Measurements from ENCODE around the gene DAB2.
A peak's percentile ranks its signal among the peaks of the same experiment; 100 is the strongest.
"Not testable (repeated sequence)": the region's sequence is repeated elsewhere in the genome, so short reads cannot be mapped to it uniquely, and the experiment has no call there.

The DAB2 gene

DNA sequence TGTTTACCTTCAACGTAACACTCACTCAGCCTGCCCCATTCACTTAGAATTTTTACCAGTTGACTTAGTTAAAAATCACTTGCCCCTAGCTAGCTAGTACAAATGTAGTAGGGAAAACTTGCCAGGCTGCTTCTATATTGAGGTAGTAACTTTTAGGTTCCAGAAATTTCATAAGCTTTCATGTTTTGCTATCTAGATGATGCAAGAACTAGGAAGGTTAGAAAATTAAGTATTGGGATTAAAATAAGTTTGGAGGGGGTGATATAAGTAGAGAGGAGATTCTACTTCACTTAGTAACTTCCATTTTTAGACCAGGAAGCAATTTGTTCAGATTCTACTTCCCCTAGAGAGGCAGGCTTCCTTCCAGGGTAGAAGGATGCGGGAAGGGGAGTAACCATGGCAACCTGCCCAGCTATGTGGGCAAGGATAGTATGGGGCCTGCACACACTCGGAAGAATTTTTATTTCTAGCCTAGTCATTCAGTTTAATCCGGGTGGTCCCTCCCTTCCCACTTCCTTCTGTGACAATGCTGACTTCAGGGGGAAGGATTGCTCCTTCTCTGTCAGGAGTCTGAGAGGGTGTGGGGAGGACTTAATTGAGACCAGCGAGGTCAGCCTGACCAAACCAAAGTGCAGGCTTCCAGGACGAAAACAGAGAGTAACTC is 4.2 kb downstream of the DAB2 start:
- DNase-seq (ENCODE audit: low spot score), result peak; percentile 78

DNA sequence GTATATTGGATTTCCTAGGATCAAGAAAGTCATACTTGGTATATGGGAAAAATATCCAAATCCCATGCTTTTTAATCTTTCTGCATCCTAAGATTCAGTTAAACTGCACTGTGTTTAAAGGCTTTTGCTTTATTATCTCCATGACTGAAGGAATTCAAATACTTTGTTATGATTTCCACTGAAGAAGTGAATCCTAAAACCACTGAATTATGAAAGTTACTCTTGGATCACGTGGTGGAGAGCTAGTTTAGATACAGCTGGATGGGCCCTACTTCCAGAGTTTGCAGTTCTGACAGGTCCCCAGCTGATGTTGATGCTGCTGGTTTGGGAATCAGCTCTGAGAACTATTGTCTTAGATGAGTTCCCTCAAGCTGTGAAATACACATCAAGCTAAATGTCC is 5.0 kb downstream of the DAB2 start:
- DNase-seq (ENCODE audit: low spot score), result no peak

DNA sequence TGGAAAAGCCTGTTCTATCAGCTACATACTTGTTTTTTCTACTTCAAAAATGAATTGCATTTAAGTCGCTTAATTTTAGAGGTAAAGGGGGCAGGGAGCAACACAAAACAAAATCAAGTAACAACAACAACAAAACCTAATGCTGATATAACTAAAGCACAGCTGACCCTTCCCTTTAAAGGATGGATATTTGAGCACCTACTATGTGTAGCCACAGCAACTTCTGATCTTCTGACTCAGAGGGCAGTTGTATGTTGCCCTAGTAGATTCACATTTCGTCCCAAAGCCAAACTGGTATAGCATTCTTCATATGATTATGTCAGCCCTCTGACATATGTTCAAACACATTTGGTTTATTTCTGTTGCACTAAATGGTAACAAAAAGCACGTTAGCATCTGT is 6.8 kb downstream of the DAB2 start:
- no peak for DNase-seq (ENCODE audit: low spot score)

DNA sequence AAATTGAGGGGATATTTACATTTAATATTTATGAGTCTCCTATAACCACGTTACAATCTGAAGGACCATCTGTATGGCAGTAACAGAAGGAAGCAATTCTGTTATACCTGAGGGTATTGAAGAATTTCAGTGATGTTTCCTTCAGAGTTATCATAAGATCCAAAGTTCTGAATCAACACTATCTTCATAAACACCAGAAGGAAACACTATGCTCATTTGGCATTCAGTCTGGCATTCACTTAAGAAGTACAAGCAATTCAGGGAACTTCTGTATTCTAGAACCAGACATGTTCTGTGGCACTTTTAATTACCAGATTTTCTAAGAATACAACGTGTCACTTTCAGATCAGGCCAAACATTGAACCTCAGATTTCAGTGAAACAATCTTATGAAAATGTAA is 9.6 kb downstream of the DAB2 start:
- DNase-seq (ENCODE audit: low spot score), result no peak

DNA sequence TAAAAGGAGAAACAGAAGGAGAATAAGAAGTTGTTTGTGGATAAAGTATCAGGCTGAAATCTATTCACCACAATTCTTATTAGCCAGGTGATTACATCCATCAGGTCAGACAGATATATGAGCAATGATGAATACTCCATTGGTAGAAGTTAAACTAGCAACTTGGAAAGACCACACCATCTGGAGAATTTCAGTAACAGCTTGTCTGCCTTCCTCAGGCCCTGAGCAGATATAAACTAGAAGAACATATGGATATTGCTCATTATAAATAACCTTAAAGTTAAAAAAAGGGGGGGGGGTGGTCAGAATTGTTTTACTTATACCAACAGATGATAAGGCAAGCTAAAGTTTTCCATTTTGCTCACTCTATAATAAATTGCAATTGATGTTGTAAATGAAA is 10.4 kb downstream of the DAB2 start:
- no peak for DNase-seq (ENCODE audit: low spot score)

DNA sequence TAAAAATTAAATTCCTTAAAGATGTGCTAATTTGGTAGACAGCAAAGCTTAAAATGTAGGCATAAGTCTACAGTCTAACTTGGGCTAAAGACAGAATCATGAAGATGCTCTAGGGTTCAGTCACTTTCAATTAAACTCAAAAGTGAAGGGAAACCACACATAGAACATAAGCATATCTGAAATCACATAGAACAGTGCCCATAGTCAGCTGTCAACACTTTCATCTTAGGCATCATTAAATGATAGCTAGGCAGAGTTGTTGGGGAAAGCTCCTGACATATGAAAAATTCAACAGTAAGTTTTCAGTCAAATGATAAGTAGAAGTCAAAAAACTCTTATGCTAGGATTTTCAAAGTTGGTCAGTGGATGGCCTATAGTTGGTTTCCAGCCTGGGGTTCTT is 11.0 kb downstream of the DAB2 start:
- no peak for DNase-seq (ENCODE audit: low spot score)

DNA sequence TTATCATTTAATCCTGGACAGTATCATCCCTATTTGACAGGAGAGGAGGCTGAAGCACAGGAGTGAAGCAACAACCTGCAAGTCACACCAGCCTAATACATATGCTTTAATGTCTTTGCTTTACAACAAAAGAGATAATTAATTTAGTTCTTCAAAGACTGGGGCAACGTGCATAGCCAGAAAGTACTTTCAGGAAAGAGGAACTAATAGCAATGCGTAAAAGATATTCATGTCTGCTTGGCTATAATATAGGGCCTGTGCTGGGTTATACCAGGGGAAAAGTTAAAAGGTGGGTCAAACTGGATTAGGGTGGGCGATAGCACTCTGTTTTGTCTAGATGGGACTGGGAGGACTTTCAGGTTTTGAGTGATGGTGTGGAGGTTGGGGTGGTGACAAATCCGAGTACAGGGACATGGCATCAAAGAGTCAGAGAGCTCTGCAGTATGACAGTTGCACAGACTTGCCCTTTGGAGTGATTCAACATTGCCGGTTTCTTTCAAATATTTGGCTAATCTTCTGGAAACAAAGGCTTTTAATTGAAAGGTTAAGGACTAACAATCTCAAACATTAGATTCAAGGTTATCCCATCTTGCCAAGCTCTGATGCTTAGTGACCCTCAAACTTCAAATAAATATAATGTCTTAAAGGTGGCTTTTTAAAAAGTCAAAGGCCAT is 11.9 kb downstream of the DAB2 start:
- no peak for DNase-seq (ENCODE audit: low spot score)

DNA sequence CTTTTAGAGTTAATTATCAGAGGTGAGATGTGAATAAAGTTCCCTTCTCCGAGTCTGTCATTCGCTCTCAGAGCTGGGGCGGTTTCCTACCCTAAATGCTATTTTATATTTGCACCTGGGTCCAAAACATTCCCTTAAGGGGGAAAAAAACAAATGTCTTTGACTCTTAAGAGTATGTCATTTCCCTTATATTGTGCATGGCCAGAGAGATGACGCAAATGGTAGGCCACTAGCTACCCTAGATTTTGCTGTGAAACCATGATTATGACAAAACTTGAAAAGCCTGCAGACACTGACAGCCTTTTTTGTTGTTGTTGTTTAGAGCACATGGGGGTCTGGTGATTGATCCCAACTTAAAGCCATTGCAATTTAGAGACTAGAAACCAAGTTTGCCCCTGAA is 12.8 kb downstream of the DAB2 start:
- no peak for DNase-seq (ENCODE audit: low spot score)

DNA sequence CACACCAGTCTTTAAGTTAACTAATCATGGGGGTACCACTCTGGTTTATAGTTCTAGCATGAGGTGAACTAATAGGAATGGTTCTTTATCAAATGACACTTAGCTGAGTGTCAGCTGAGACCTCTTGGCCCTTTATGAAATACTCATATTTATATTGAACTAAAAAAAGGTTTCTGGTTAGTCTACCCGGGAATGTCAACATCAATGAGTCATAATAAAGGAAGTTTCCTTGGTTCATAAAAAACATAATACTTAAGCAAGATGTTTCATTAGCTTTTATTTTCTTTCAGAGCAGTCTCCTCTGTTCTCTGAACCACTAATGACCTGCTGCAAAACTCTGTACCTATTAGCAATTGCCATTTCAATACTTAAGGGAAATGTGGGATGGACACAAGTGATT is 13.7 kb downstream of the DAB2 start:
- no peak for DNase-seq (ENCODE audit: low spot score)

DNA sequence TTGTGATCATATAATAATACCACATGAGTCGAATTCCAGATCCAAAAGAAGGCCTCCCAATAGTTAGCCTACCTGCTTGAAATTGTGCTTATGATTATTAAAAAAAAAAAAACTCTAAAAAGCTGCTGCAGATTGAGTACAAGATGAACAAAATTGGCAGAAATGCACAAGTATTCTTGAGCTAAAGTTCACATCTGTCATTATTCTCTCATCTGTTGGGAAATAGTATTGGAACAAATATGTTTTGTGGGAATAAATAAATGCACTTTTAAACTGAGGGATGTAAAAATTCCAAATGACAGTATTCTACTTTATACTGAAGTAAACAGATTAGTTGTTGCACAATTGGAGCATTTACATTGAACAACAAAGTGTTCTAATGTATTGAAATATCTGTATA is 15.7 kb downstream of the DAB2 start:
- DNase-seq (ENCODE audit: low spot score), result no peak

DNA sequence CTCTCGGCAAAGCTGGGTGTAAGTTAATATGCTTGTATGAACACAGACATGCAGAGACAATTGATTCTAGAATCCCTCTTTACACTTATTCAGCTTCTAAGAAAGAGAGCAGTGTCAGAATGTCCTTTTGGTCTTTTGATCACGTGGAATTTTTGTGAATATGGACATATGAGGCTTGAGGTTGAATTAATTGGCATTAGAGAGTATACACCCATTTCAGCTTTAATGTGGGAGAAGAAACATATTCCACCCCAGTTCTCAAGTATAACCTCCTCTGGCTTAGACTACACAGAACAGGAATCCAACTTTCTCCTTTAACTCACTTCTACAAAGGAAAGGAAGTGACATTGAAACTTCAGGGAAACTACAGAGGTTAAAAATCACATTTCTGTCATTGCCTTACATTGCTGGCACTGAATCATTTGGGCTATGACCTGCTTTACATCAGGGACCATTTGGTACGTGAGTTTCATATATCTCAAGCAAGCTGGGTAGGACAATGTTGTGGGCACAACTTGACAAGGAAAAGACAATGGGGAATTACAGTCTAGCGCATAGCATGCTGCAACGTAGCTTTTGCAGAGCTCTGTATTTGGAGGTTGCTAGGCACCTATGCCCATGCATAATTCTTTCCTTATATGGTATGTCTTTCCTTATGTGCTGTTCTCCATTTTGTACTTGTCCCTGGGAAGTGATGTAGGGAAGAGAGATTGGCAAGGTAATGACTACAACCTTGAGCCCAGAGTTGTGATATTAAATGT is 19.5 kb downstream of the DAB2 start:
- DNase-seq (ENCODE audit: low spot score), result no peak

DNA sequence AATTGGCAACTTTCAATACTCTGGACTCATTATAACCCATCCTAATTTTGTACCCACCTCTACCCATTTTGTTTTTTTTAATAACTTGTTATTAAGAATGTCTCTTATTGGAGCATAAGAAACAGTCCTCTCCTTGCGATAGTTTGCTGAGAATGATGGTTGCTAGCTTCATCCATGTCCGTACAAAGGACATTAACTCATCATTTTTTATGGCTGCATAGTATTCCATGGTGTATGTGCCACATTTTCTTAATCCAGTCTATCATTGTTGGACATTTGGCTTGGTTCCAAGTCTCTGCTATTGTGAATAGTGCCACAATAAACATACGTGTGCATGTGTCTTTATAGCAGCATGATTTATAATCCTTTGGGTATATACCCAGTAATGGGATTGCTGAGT is 21.0 kb downstream of the DAB2 start:
- DNase-seq (ENCODE audit: low spot score), result not testable (repeated sequence)

DNA sequence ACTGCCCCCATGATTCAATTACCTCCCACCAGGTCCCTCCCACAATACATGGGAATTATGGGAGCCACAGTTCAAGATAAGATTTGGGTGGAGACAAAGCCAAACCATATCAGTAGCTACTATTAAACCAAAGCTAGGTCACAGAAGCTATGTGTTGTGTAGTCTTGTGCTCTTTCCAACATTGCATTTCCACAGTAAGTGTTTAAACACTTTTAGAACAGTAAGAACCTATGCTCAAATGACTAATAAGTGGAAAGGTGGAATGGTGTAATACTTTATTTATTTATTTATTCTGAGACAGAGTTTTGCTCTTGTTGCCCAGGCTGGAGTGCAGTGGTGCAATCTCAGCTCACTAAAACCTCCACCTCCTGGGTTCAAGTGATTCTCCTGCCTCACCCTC is 22.6 kb downstream of the DAB2 start:
- DNase-seq (ENCODE audit: low spot score), result not testable (repeated sequence)

DNA sequence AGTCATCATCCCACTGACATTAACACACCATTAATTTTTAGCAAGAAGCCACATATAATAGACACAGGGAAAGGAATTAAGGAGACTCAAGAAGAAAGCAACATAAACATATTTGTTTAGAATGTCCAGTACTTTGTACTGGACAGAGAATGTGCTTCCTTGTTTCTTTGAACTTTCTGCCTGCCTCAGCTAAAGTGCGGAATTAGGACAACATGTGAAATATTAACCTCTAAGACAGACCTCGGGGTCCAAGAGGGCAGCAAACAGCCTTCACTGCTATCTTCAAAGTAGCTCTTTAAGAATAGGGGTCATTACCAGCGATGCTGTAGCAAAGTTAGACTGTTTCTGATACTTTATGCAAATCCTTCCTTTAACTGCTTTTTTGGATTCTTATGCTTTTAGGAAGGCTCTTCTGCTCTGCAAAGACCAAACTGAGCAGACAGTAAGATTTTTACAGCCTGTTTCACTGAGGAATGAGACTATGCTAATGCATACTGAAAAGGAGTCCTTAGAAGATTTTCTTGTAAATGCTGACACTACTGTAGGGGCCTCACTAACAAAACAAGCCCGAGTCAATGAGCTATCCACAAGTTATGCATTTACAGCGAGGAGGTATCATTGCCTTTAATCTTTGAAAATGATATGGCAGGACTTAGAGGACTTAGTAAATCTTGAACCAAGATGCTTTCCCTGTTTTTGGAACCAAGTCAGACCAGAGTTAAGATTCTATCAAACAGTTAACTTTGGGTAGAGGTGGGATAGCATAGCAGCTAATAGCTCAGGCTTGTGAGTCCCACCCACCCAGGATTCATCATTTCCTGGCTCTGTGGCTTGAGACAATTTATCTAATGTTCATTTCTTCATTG is 23.8 kb downstream of the DAB2 start:
- DNase-seq (ENCODE audit: low spot score), result no peak

DNA sequence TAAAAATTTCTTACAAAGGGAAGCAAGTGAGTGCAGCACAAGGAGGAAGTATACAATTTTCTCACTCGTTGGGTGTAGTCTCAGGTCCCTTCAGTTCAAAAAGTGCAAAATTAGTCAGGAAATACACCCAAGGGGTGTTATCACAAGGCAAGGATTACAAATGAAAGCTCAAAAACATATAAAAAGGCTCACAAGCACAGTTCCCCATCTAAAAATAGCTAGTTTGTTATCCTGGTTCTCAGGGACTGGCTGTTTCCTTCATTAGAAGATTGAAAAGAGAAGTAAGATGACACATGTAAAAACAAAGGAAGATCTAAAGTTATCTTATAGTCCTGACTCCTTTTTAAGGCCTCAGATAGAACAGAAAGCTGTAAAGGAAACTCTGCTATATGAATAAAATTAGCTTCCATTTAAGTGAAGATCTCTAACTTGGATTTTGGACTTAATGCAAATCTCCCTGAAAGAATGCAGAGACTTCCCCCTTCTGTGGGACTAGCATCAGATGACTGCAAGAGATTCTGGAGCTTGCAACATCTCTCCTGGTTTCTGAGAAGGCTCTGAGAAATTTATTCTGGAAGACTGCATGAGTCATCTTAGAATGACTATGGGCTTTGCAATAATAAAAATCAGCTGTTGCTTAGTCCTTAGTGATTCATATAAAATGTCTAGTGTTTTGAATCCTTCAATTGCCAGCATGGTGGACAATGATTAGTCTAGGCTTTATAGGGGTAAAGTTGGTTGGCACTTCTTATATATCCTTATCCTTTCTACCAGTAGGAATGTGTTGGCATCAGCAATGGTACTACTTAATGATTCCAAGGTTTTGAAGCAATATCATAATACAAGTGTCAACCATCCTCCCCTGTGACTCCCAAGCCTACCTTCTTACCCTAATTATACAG is 25.4 kb downstream of the DAB2 start:
- DNase-seq (ENCODE audit: low spot score), result no peak

DNA sequence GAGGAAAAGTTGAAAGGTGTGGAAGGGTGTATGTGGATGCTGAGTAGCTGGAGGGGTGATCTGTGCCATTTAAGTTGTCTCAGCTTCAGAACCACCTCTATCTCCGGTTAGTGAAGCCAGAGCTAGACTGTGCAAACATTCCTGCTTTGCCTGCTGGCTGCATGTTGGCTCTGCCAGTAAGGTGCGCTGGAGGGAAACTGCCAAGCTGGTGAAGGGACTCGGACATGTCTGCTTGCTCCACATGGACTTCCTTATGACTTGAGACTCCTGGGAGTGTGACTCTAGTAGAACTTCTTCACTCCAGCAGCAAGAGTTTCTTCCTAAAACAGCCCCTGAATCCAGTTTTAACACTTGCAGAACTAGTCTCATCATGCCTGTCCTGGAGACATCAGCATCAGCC is 27.9 kb downstream of the DAB2 start:
- no peak for DNase-seq (ENCODE audit: low spot score)

DNA sequence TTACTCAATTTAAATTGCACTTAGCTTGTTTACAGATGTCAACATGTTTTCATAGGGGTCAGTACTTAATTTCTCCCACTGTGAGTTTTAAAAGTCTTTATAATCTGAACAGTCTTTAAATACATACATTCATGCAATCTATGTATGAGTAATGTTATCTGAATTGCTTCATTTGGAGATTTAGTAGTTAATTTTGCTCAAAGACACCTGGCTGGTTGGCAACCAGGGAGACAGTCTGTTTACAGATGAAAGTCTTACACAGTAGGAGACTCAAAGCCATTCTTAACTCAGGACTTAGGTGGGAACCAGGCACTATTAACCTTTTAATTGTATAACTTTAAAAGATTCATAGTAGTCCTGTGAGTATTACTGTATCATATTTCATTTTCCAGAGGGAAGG is 29.3 kb downstream of the DAB2 start:
- no peak for DNase-seq (ENCODE audit: low spot score)

DNA sequence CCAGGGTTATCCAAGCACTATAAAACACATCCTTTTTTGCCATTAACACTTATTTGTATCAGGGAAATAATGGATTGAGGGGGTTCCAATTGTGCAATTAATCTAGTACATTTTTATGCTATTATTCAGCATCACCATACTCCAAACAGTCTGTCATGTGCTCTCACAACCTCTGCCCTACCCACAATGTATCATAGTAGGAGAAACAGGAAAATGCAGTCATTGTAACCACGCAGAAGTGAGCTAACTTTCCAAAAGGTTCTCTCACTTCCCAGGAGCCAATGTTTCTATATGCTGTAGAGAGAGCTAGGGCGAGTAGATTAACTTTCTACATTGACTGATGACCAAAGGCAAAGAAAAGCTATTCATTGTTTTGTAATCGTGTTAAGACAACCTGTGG is 29.8 kb downstream of the DAB2 start:
- no peak for DNase-seq (ENCODE audit: low spot score)

DNA sequence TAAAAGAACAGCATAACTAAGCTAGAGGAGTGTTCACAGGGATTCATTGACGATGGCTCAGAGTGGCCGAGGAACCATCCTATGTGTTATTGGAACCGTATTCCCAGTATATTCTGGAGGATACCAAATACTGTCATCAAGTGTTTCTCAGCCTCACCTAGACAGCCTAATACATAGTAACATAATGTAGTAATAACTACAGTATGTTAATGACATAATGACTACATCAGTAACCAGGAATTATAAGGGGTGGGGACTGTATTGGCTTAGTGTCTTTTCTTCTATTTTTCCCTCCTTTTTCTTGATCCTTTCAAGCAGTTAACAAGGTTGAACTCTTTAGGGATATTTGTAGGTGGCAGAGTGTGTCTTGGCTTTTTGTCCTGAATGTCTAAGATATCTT is 33.8 kb downstream of the DAB2 start:
- DNase-seq (ENCODE audit: low spot score), result no peak

DNA sequence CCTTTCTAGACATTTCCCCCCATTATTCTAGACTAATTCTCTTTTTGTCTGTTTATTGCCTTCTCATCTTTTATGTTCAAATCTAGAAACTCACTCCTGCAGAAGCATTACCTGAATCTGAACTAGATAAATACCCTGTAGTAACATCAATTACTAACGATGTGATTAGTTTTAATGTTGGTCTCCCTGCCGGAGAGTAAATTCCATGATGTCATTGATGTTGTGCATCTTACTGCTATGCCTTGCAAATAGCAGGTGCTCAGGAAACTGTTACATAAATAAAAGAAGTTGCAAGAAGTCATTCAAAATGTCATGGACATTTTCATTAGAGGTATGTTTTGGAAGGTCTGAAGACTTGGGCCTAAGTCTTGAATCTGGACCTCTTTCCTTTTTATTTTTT is 37.5 kb downstream of the DAB2 start:
- DNase-seq (ENCODE audit: low spot score), result no peak

DNA sequence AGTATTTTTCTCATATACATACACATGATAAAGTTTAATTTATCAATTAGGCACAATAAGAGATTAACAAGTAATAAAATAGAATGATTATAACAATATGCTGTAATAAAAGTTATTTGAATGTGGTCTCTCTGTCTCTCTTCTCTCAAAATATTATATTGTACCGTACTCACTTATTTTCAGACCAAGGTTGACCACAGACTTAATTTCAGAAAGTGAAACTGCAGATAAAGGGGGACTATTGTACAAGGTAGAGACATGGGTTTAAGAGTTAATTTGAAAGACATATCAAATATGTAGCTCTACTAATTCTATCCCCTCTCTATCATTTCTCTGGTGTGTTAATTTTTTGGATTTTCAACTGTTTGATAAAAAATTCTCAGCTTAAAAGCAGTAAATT is 40.5 kb downstream of the DAB2 start:
- DNase-seq (ENCODE audit: low spot score), result no peak
